MV-4-11 (cell line): Measurements from ENCODE around the gene STAT2.
"Not testable (repeated sequence)": the region's sequence is repeated elsewhere in the genome, so short reads cannot be mapped to it uniquely, and the experiment has no call there.

Experiments
- DNase-seq: peaks from one replicate; lab custom pipeline; 2025; lab: John Stamatoyannopoulos, UW

STAT2 gene

DNA sequence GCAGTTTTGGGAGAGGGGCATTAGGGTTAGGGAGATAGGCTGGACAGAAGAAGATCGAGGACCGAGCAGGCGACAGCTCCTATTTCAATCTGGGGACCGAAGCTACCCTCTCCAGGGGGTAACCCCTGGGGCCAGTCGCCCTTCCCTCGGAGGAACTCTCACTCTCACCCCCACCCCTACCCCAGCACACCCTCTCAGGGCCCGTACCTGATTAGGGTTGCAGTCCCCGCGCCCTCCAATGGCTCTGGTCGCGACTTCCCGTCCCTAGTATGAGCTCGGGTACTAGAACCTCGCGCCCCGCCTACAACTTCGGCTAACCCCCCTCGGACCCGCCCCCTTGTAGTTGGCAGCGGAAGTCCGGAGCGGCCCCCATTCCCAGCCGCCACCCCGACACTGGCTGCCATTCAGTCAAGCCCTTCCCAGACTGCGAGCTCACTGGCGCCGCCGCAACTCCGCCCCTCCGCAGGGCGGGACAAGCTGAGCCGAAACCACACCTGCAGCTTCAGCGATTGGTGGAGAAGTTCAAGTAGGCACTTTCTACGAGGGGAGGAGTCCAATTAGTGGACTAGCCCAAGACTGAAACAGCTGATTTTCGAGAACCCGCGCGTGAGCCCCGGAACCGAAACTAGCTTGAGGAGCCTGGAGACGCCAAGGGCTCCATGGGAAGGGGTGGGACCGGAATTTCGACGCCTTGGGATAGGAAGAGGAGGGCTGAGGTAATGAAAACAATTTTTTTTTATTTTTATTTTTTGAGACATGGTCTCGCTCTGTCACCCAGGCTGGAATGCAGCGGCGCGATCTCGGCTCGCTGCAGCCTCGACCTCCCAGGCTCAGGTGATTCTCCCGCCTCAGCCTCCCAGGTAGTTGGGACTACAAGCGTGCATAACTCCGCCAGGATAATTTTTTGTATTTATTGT, at the start of gene STAT2:
Gene STAT2, minus strand, starts transcription at position 257 of the 917 bp plus-strand sequence. CDS start 3,536 bp downstream, outside the sequence.
- DNase-seq, result peak; percentile 100

GRCh38 chr12:56408799-56409417, 49.0 kb upstream of the STAT2 start:
- no peak for DNase-seq

- DNase-seq, result not testable (repeated sequence)
Observed at GRCh38 chr12:56404227-56404626, 44.3 kb upstream of the STAT2 start.

GRCh38 chr12:56401612-56402011, 41.7 kb upstream of the STAT2 start:
- DNase-seq, result not testable (repeated sequence)

DNA sequence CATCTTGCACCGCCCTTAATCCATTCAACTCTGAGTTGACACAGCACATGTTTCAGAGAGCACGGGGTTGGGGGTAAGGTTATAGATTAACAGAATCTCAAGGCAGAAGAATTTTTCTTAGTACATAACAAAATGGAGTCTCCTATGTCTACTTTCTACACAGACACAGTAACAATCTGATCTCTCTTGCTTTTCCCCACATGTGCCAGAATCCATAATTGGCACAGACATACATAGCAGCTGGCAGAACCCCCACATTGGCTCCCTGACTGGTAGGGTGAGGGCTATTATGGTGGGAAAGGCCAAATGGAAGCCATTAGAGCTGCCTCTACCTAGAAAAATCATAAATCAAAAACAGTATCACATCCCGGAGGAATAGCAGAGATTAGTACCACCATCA, 41.2 kb upstream of the STAT2 start:
- not testable (repeated sequence) for DNase-seq

DNA sequence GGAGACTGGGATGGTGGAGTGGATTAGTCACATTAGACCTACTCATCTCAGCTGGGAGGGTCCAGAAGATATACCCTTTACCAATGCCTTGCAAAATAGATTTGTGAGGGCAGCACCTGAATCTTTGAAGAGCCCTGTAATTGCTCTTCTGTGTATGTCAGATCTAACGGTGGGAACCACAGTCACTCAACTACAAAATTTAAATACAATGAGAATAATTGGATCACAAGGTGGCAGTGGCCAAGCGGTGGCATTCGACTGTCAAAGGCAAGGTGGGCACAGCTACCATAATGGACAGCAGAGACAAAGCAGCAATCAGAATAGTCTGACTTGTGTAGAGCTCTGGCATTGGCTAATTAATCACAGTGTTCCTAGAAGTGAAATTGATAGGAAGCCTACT, 39.6 kb upstream of the STAT2 start:
- DNase-seq, result not testable (repeated sequence)

DNA sequence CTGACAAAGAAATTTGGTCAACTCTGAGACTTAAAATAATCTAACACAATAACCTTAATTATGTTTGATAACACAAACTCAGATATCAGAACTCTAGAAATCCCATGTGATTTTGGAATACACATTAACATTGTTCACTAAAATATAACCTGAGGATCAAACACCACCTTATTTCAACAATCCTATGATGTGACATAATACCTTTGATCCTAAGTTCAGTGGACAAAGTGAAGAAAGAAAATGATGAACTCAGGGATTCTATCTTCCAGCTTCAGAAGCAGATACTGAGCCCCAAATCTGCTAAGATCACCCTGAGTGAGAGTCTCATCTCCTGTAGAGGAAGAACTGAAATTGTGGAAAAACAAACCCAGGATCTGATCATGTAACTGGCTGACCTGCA, 38.4 kb upstream of the STAT2 start:
- DNase-seq, result no peak

DNA sequence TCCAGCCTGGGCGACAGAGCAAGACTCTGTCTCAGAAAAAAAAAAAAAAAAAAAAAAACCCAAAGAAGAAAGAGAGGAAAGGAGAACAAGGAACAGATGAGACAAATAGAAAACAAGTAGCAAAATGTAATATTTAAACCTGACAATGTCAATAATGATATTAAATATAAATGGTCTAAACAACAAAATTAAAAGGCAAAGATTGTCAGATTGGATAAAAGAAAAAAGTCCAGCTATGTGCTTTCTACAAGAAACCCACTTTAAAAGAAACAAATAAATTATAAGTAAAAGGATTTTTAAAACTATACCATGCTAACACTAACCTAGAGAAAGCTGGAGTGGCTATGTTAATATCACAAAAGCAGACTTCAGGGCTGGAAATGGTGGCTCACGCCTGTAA, 32.4 kb upstream of the STAT2 start:
- DNase-seq, result no peak

- no peak for DNase-seq
Observed at GRCh38 chr12:56391721-56392120, 31.8 kb upstream of the STAT2 start.

GRCh38 chr12:56389412-56389811, 29.5 kb upstream of the STAT2 start:
- DNase-seq, result no peak

DNA sequence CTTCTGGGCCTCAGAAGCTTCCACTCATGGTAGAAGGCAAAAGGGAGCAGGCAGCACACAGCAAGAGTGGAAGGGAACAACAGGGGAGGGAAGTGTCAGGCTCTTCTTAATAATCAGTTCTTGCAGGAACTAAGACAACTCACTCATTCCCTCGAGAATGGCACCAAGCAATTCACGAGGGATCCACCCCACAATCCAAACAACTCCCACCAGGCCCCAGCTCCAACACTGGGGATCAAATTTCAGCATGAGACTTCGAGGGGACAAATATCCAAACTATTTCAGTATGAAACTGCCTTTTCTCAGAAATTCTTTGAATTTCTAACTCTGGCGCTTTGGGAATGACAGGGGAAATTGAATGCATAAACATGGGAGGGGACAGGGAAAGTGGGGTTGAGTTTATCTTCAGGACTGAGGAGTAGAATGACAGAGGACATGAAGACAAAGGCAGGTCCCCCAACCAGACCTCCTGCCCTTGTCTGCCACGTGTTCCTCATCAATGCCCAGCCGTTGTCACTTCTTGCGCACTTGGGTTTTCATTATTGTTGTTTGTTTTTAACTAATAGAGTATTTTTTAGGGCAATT, 27.3 kb upstream of the STAT2 start:
- DNase-seq, result no peak

- no peak for DNase-seq
Observed at GRCh38 chr12:56385873-56386272, 26.0 kb upstream of the STAT2 start.

GRCh38 chr12:56382611-56383010, 22.7 kb upstream of the STAT2 start:
- no peak for DNase-seq

DNA sequence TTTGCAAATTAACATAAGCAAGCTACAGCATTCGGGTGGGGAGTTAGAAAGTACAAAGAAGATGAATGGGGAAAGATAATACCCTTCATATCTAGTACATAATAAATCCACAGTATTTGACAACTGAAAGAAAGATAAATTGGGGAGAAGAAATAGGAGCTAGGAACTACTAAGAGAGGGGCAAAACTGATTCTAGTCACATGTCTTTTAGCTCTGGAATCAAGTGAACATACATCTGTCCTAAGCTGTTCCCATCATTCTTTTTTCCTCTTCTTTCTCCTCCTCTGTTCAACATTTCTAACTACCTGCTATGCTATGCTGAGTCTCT, 18.0 kb upstream of the STAT2 start:
- DNase-seq, result no peak

DNA sequence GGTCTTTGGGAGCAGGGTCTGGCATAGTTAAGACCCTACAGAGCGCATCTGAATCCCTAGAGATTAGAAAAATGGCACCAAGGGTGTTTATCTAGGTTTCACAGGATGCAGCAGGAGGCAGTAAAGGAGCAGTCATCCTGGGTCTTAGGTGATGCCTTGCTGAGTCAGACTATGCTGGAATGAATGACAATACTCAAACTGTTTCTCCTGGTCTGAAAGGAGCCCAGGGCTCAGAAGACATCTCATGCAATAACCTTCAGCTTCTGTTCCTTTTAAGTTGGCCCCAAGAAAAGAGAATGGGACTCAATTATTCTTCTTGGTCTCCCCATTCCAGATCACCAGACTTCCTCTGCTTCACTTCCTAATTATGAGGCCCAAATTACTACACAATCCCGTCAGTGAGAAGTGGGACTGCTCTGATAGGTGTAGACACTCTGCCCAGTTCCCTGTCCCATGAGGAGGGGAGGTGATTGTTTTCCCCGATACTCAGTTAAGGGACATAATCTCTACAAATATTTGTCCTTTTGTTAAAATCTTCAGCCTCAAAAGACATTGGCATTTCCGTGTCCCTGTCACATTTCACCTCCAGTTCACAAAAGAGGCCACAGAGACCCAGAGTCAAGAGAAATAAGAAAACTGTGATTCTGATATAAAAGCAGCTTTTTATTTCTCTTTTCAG, 17.5 kb upstream of the STAT2 start:
- no peak for DNase-seq

- peak; percentile 47 for DNase-seq
Observed at GRCh38 chr12:56375598-56376434, 15.9 kb upstream of the STAT2 start.

GRCh38 chr12:56374726-56375597, 15.1 kb upstream of the STAT2 start:
- peak; percentile 49 for DNase-seq

DNA sequence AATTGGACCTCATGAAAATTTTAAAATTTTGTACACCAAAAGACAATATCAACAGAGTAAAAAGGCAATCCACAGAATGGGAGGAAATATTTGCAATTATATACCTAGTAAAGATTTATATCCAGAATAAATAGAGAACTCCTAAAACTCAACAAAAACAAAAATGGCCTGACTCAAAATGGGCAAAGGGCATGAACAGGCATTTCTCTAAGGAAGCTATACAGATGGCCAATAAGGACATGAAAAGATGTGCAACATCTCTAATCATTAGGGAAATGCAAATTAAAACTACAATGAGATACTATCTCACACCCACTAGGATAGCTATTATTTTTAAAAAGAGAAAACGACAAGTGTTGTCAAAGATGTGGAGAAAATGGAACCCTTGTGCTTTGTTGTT, 13.6 kb upstream of the STAT2 start:
- no peak for DNase-seq

GRCh38 chr12:56366948-56367347, 7.0 kb upstream of the STAT2 start:
- no peak for DNase-seq
